IMR-90 (cell line): ENCODE measurements around the gene AKT3. TPM values are rescaled to one million over a fixed set of nuclear protein-coding genes. Genes with fewer than 3 reads are reported as not detected.
"Not testable (repeated sequence)": the region's sequence is repeated elsewhere in the genome, so short reads cannot be mapped to it uniquely, and the experiment has no call there.

ENCODE experiments used
- ATAC-seq: fragments of 200-7000 bp; cut with Tn5 transposase; 2 replicates; pipeline ENCODE4 v1.9.1; 2020; ENCODE audit warnings: low read depth, mild to moderate bottlenecking, moderate library complexity
- BruUV-seq: library from RNA; stranded (reverse); fragments of 400-500 nt; replicated peaks from 2 replicates; lab custom pipeline; 2021; lab: Mats Ljungman, UMichigan
- CTCF ChIA-PET: fragments of 300-600 bp; formaldehyde crosslinking; extraction: SDS; loops from one replicate; lab custom pipeline; 2021; ENCODE audit warnings: antibody characterized with exemption; lab: Yijun Ruan, JAX
- POLR2A ChIA-PET: fragments of 300-600 bp; sonication (Branson Sonifier 250); formaldehyde crosslinking; loops from one replicate; lab custom pipeline; 2022; ENCODE audit warnings: antibody characterized with exemption; ENCODE audit not compliant: unreplicated experiment; lab: Charles Lee
- DNase-seq: peaks from one replicate; pipeline ENCODE4 v3.0.0; 2013
- H2AFZ ChIP-seq: replicated peaks from 2 replicates; pipeline ENCODE3; 2013; ENCODE audit warnings: low read length, mild to moderate bottlenecking; ENCODE audit not compliant: poor library complexity
- H2AK5ac ChIP-seq: 2 replicates; pipeline ENCODE4 v1.6.1; 2013; ENCODE audit warnings: low read depth, low read length, inconsistent platforms
- H2AK9ac ChIP-seq: replicated peaks from 2 replicates; pipeline ENCODE3; 2013; ENCODE audit warnings: mild to moderate bottlenecking, low read depth, low read length, moderate library complexity; ENCODE audit not compliant: poor library complexity
- H2BK120ac ChIP-seq: 2 replicates; pipeline ENCODE4 v1.6.1; 2013; ENCODE audit warnings: low read depth, low read length, inconsistent platforms
- H2BK15ac ChIP-seq: 3 replicates; pipeline ENCODE4 v1.6.1; 2013; ENCODE audit warnings: low read depth, low read length, inconsistent platforms
- H2BK20ac ChIP-seq: 2 replicates; pipeline ENCODE4 v1.6.1; 2013; ENCODE audit warnings: low read depth, mild to moderate bottlenecking, inconsistent platforms, low read length, moderate library complexity
- H2BK5ac ChIP-seq: 2 replicates; pipeline ENCODE4 v1.6.1; 2013; ENCODE audit warnings: mild to moderate bottlenecking, low read depth, low read length, inconsistent platforms; ENCODE audit not compliant: poor library complexity, severe bottlenecking
- H3K14ac ChIP-seq: replicated peaks from 2 replicates; pipeline ENCODE4 v1.6.1; 2013; ENCODE audit warnings: low read depth, low read length, inconsistent platforms
- H3K18ac ChIP-seq: 2 replicates; pipeline ENCODE4 v1.6.1; 2013; ENCODE audit warnings: low read depth, low read length, control low read depth
- H3K23ac ChIP-seq: 2 replicates; pipeline ENCODE4 v1.6.1; 2013; ENCODE audit warnings: low read depth, low read length, inconsistent platforms
- H3K27ac ChIP-seq: 2 replicates; pipeline ENCODE4 v1.5.1; 2013; ENCODE audit warnings: mild to moderate bottlenecking, control low read depth, low read length; ENCODE audit not compliant: insufficient read depth
- H3K27me3 ChIP-seq: 2 replicates; pipeline ENCODE4 v1.6.1; 2013; ENCODE audit warnings: low read length; ENCODE audit not compliant: control insufficient read depth, insufficient read depth
- H3K36me3 ChIP-seq: 2 replicates; pipeline ENCODE4 v1.6.1; 2013; ENCODE audit warnings: low read length, mixed read lengths; ENCODE audit not compliant: control insufficient read depth, insufficient read depth
- H3K4ac ChIP-seq: 2 replicates; pipeline ENCODE4 v1.6.1; 2013; ENCODE audit warnings: low read depth, low read length, inconsistent platforms
- H3K4me1 ChIP-seq: 2 replicates; pipeline ENCODE4 v1.6.1; 2013; ENCODE audit warnings: low read length, mixed read lengths; ENCODE audit not compliant: control insufficient read depth, insufficient read depth
- H3K4me2 ChIP-seq: 2 replicates; pipeline ENCODE4 v1.6.1; 2013; ENCODE audit warnings: low read depth, mild to moderate bottlenecking, control low read depth, low read length, moderate library complexity
- H3K4me3 ChIP-seq: 2 replicates; pipeline ENCODE4 v1.5.1; 2013; ENCODE audit warnings: low read depth, mild to moderate bottlenecking, control low read depth, low read length, moderate library complexity; ENCODE audit not compliant: insufficient read depth
- H3K56ac ChIP-seq: 2 replicates; pipeline ENCODE4 v1.6.1; 2013; ENCODE audit warnings: low read length, inconsistent platforms; ENCODE audit not compliant: insufficient read depth; ENCODE audit errors: extremely low read depth
- H3K79me1 ChIP-seq, 2 experiments: 2 replicates each; pipeline ENCODE4 v1.6.1; 2013; ENCODE audit warnings: low read length in 2 of 2, inconsistent platforms in 1 of 2, low read depth in 1 of 2
- H3K9ac ChIP-seq: 2 replicates; pipeline ENCODE4 v1.6.1; 2013; ENCODE audit warnings: low read depth, low read length, control low read depth
- H3K9me1 ChIP-seq: 2 replicates; pipeline ENCODE4 v1.6.1; 2013; ENCODE audit warnings: low read length, inconsistent platforms; ENCODE audit not compliant: insufficient read depth
- H3K9me3 ChIP-seq: 2 replicates; pipeline ENCODE4 v1.6.1; 2013; ENCODE audit warnings: low read length; ENCODE audit not compliant: control insufficient read depth, insufficient read depth
- H4K20me1 ChIP-seq: 2 replicates; pipeline ENCODE4 v1.6.1; 2013; ENCODE audit warnings: low read length, inconsistent platforms; ENCODE audit not compliant: insufficient read depth
- H4K5ac ChIP-seq: 2 replicates; pipeline ENCODE4 v1.6.1; 2013; ENCODE audit warnings: mild to moderate bottlenecking, low read depth, low read length, control low read depth
- H4K8ac ChIP-seq, 2 experiments: 2 replicates each; pipeline ENCODE4 v1.6.1; 2013; ENCODE audit warnings: low read depth in 2 of 2, low read length in 2 of 2, control low read depth in 1 of 2, inconsistent platforms in 1 of 2
- H4K91ac ChIP-seq: 2 replicates; pipeline ENCODE4 v1.6.1; 2013; ENCODE audit warnings: low read depth, low read length, inconsistent platforms; ENCODE audit not compliant: insufficient read depth
- MAFK ChIP-seq: IDR thresholded peaks from 2 replicates; pipeline ENCODE4 v1.6.1; 2012; ENCODE audit warnings: low read depth, low read length, improper control_type of control experiment
- MXI1 ChIP-seq: IDR thresholded peaks from 2 replicates; pipeline ENCODE4 v1.6.1; 2012; ENCODE audit warnings: low read depth, mild to moderate bottlenecking, low read length, moderate library complexity, borderline replicate concordance
- NFE2L2 ChIP-seq: fragments of 150-350 bp; IDR thresholded peaks from 2 replicates; pipeline ENCODE4 v1.6.1; 2016; ENCODE audit warnings: low read depth, mild to moderate bottlenecking, low read length
- RAD21 ChIP-seq: IDR thresholded peaks from 2 replicates; pipeline ENCODE4 v1.6.1; 2012; ENCODE audit warnings: low read length, improper control_type of control experiment
- RFX5 ChIP-seq: IDR thresholded peaks from 2 replicates; pipeline ENCODE4 v1.8.0; 2012; ENCODE audit warnings: low read depth, mild to moderate bottlenecking, low read length, moderate library complexity
- SMC3 ChIP-seq: fragments of 150-350 bp; IDR thresholded peaks from 2 replicates; pipeline ENCODE4 v1.6.1; 2016; ENCODE audit warnings: low read depth, mild to moderate bottlenecking, antibody characterized with exemption, low read length, moderate library complexity
- WGBS, 2 experiments: methylation state at CpG; one replicate each; pipeline versions ENCODE4 v1.1.5 to v1.1.7; 2013; ENCODE audit warnings: missing lambda C conversion rate in 2 of 2; ENCODE audit not compliant: insufficient read length in 1 of 2; ENCODE audit errors: extremely low coverage in 2 of 2; 5-methylcytosine and 5-hydroxymethylcytosine counted together
- dilution Hi-C: fragments of 300-500 bp; cut with HindIII; formaldehyde crosslinking; loops from one replicate; pipeline ENCODE4 v1.14.3; 2018; ENCODE audit warnings: low sequenced_read_pairs; ENCODE audit not compliant: unreplicated experiment
- in situ Hi-C: fragments of 300-500 bp; cut with MboI; formaldehyde crosslinking; loops from 3 replicates; pipeline ENCODE4 v1.14.3; 2019; ENCODE audit warnings: low sequenced_read_pairs, inconsistent platforms, mixed read lengths
- intact Hi-C: fragments of 100-400 bp; cut with micrococcal nuclease; formaldehyde crosslinking; loops from 2 replicates; pipeline ENCODE4 v1.10.0; 2022
- polyA plus RNA-seq, 3 experiments: library from polyadenylated mRNA; depleted of rRNA; stranded (reverse); fragments of >200 nt; gene quantifications; 2 replicates each; pipeline ENCODE4 v1.2.3, GENCODE V29; 2012; ENCODE audit warnings: low replicate concordance in 1 of 3
- total RNA-seq: library from RNA; depleted of rRNA; stranded (reverse); fragments of >200 nt; gene quantifications from 2 replicates; pipeline ENCODE4 v1.2.3, GENCODE V29; 2012

Gene AKT3
- total and polyA plus RNA-seq, 2 of the 4 experiments (the other 2 are of a cell fraction) = 15.2 to 19.4 TPM

- no peak overlapping the region for H4K5ac ChIP-seq
- H3K4me3 ChIP-seq = no peak overlapping the region
- no peak overlapping the region for H2AK5ac ChIP-seq
- no peak overlapping the region for H2AK9ac ChIP-seq
- no peaks in the 10 kb centered on the region for H3K36me3 ChIP-seq
- dilution Hi-C loops (no loop called here), in situ Hi-C loops (no loop called here), intact Hi-C loops (no loop called here)
- ChIA-PET CTCF (interaction anchor here (0.7 kb wide), 1 partner anchor 139 kb away, joined by 3 read pairs; no protein-coding TSS in a partner anchor), POLR2A (no interaction called here)
- H3K4ac ChIP-seq = no peak overlapping the region
- no peak overlapping the region for H3K4me2 ChIP-seq
- DNase-seq (peak; percentile 71), ATAC-seq (peak; percentile 57)
- no peak overlapping the region for H4K91ac ChIP-seq
- H3K27me3 ChIP-seq = peaks cover 3% of the 10 kb centered on the region; the same call in 1 of the 2 replicates
- no TSS peak for BruUV-seq
- H2BK15ac ChIP-seq = no peak overlapping the region
- no CpG with 5 or more reads among the region's 3 CpGs for WGBS, 2 experiments
- H2AFZ ChIP-seq = no peak overlapping the region
- no peaks in the 10 kb centered on the region for H3K4me1 ChIP-seq
- H2BK20ac ChIP-seq = no peak overlapping the region
- no peak overlapping the region for H3K27ac ChIP-seq
- no peak overlapping the region for H3K14ac ChIP-seq
- no peak overlapping the region for H3K56ac ChIP-seq
- H4K8ac ChIP-seq = no peak overlapping the region
- H3K9ac ChIP-seq = no peak overlapping the region
- no peak overlapping the region for H3K23ac ChIP-seq
- no peaks in the 10 kb centered on the region for H3K9me3 ChIP-seq
- no peaks in the 10 kb centered on the region for H4K20me1 ChIP-seq
- H2BK5ac ChIP-seq = no peak overlapping the region
- H3K9me1 ChIP-seq = no peaks in the 10 kb centered on the region
- H3K18ac ChIP-seq = no peak overlapping the region
- TF ChIP-seq RFX5 (peak; percentile 20; the same call in 1 of the 2 replicates), RAD21 (no peak), MXI1 (no peak), MAFK (peak; percentile 49; the same call in 1 of the 2 replicates), NFE2L2 (peak; percentile 91), SMC3 (no peak)
- H3K79me1 ChIP-seq = no peaks in the 10 kb centered on the region
- no peak overlapping the region for H2BK120ac ChIP-seq
These were observed 32.2 kb upstream of the AKT3 start for GRCh38 chr1:243882276-243882675.

- H3K27ac ChIP-seq, H3K9me3 ChIP-seq, H3K9me1 ChIP-seq, H2AK5ac ChIP-seq, H2BK20ac ChIP-seq, H4K8ac ChIP-seq, H4K91ac ChIP-seq, ATAC-seq, in situ Hi-C loops, H4K5ac ChIP-seq, H3K4me2 ChIP-seq, intact Hi-C loops, DNase-seq, H3K18ac ChIP-seq, H3K56ac ChIP-seq, H3K4ac ChIP-seq, H2BK15ac ChIP-seq, H2AFZ ChIP-seq, H4K20me1 ChIP-seq, H2BK5ac ChIP-seq, H3K36me3 ChIP-seq, H3K4me1 ChIP-seq, CTCF ChIA-PET, BruUV-seq, H2BK120ac ChIP-seq, H2AK9ac ChIP-seq, H3K27me3 ChIP-seq, H3K4me3 ChIP-seq, H3K79me1 ChIP-seq, POLR2A ChIA-PET, H3K14ac ChIP-seq, H3K9ac ChIP-seq, H3K23ac ChIP-seq, dilution Hi-C loops: not testable (repeated sequence)
- no CpG with 5 or more reads among the region's 3 CpGs for WGBS, 2 experiments
These were observed 27.0 kb upstream of the AKT3 start for GRCh38 chr1:243877058-243877457.
